Fibroblast of skin of left biceps (primary cell): ENCODE results near the gene MARVELD3.
"Not testable (repeated sequence)": the region's sequence is repeated elsewhere in the genome, so short reads cannot be mapped to it uniquely, and the experiment has no call there.

Experiments
- DNase-seq, 2 experiments: peaks; one replicate each; pipeline ENCODE4 v3.0.0-alpha.2; 2013; ENCODE audit warnings: low read depth in 2 of 2

Gene MARVELD3

GRCh38 chr16:71672125-71672524, 46.1 kb downstream of the MARVELD3 start:
- no peak for DNase-seq

- no peak for DNase-seq
Observed at GRCh38 chr16:71672803-71673581, 47.0 kb downstream of the MARVELD3 start.

GRCh38 chr16:71673582-71673973, 47.6 kb downstream of the MARVELD3 start:
- no peak for DNase-seq

- no peak for DNase-seq
Observed at GRCh38 chr16:71674229-71674628, 48.2 kb downstream of the MARVELD3 start.

- no peak for DNase-seq
Observed at GRCh38 chr16:71675380-71675779, 49.4 kb downstream of the MARVELD3 start.

GRCh38 chr16:71676236-71676635, 50.3 kb downstream of the MARVELD3 start:
- DNase-seq, result no peak

- DNase-seq, result no peak
Observed at GRCh38 chr16:71681360-71681759, 55.4 kb downstream of the MARVELD3 start.

GRCh38 chr16:71684280-71684679, 58.3 kb downstream of the MARVELD3 start:
- not testable (repeated sequence) for DNase-seq
